Thyroid gland (tissue), 4 donors: ENCODE measurements around the gene ADAP1.

ENCODE experiments used
- CTCF ChIP-seq, 6 experiments: fragments of 200-600 bp in 3 of 6; fragments of 450-650 bp in 3 of 6; sonication (generic) in 3 of 6; IDR thresholded peaks; one replicate each; pipeline ENCODE4 v1.5.1; 2016 to 2019; ENCODE audit warnings: antibody characterized with exemption in 6 of 6, mild to moderate bottlenecking in 2 of 6, inconsistent platforms in 1 of 6, moderate library complexity in 1 of 6
- POLR2A ChIP-seq, 2 donors: fragments of 450-650 bp; IDR thresholded peaks; one replicate each; pipeline ENCODE4 v1.6.1; 2017; ENCODE audit warnings: antibody characterized with exemption in 2 of 2, mild to moderate bottlenecking in 2 of 2, moderate library complexity in 1 of 2

GRCh38 chr7:890868-891267, 63.6 kb downstream of the ADAP1 start:
- TF ChIP-seq CTCF (IDR thresholded peaks at IDR 0.05), result no peak
- no peak for TF ChIP-seq POLR2A (IDR thresholded peaks at IDR 0.05)
